Heart right ventricle (tissue), 16 donors: ENCODE results near the gene PTPRN2. TPM values are rescaled to one million over a fixed set of nuclear protein-coding genes. Genes with fewer than 3 reads are reported as not detected.
"Not testable (repeated sequence)": the region's sequence is repeated elsewhere in the genome, so short reads cannot be mapped to it uniquely, and the experiment has no call there.

ENCODE experiments used
- ATAC-seq, 8 donors: fragments of 200-7000 bp; cut with Tn5 transposase; one replicate each; pipeline ENCODE4 v1.9.1; 2020; ENCODE audit warnings: mild to moderate bottlenecking in 8 of 8, moderate library complexity in 8 of 8, moderate number of reproducible peaks in 1 of 8
- DNase-seq, 2 donors: peaks; one replicate each; pipeline ENCODE4 v3.0.0-alpha.2; 2020
- H3K27ac ChIP-seq, 10 donors: fragments of 200-600 bp; sonication (generic) in 2 of 10; one replicate each; pipeline versions ENCODE4 v1.5.0 to v1.8.0; 2020 to 2022; ENCODE audit warnings: mild to moderate bottlenecking in 3 of 10
- H3K27me3 ChIP-seq, 7 donors: fragments of 200-600 bp; one replicate each; pipeline ENCODE4 v1.8.0; 2021 to 2022; ENCODE audit warnings: mild to moderate bottlenecking in 2 of 7
- H3K36me3 ChIP-seq, 9 donors: fragments of 200-600 bp; sonication (generic) in 1 of 9; one replicate each; pipeline versions ENCODE4 v1.5.0 to v1.8.0; 2020 to 2022; ENCODE audit warnings: mild to moderate bottlenecking in 2 of 9
- H3K4me1 ChIP-seq, 9 donors: fragments of 200-600 bp; sonication (generic) in 1 of 9; one replicate each; pipeline versions ENCODE4 v1.5.0 to v1.8.0; 2020 to 2022; ENCODE audit warnings: mild to moderate bottlenecking in 4 of 9
- H3K4me3 ChIP-seq, 10 donors: fragments of 200-600 bp; sonication (generic) in 2 of 10; one replicate each; pipeline versions ENCODE4 v1.5.0 to v1.8.0; 2020 to 2022; ENCODE audit warnings: mild to moderate bottlenecking in 7 of 10, moderate library complexity in 2 of 10
- H3K9me3 ChIP-seq, 11 donors: fragments of 200-600 bp in 10 of 11; sonication (generic) in 2 of 11; one replicate each; pipeline versions ENCODE4 v1.5.0 to v1.8.0; 2013 to 2022; ENCODE audit warnings: mild to moderate bottlenecking in 2 of 11, control low read depth in 1 of 11, moderate library complexity in 1 of 11
- WGBS, 2 donors: extraction: QIAGEN DNeasy Blood & Tissue Kit; methylation state at CpG; one replicate each; pipeline ENCODE4 v1.1.7; 2013; ENCODE audit warnings: inconsistent platforms in 1 of 2; 5-methylcytosine and 5-hydroxymethylcytosine counted together
- intact Hi-C, 10 donors: fragments of 100-400 bp; cut with DNase I; formaldehyde crosslinking; loops; one replicate each; pipeline versions ENCODE4 v1.11.1 to v1.14.2; 2022
- polyA plus RNA-seq, 2 donors: library from polyadenylated mRNA; stranded (reverse); fragments of 200-250 nt; gene quantifications; one replicate each; pipeline ENCODE4 v1.2.3, GENCODE V29; 2013
- total RNA-seq, 10 donors: library from RNA; stranded (reverse); fragmentation: NEBNext Ultra II Directional in 3 of 10; extraction: Animal tissue kit (Norgen Biotek cat#: 25700) in 3 of 10; gene quantifications; one replicate each; pipeline versions ENCODE4 v1.2.1 to v1.2.4, GENCODE V29; 2021 to 2023
- TF ChIP-seq, protein P1 (sequence below), 9 donors: fragments of 200-600 bp; sonication (generic) in 2 of 9; IDR thresholded peaks; one replicate each; pipeline versions ENCODE4 v1.5.0 to v1.8.0; 2021 to 2022; ENCODE audit warnings: antibody characterized with exemption in 9 of 9, mild to moderate bottlenecking in 5 of 9, moderate library complexity in 1 of 9
- donor health status: Arrhythmogenic right ventricular cardiomyopathy.
- donor health status: ischemic (EF 13 %, LVEDD 7.1; RV severe dilation, severe dysfunction).
- donor health status: healthy with polysubstance abuse.
- donor health status: DM: no; HTN: yes; CAD: no.
- donor health status: DM: no; HTN: no; CAD: no.
- donor health status: ischemic (EF 25% LVEDD 6.9; RV normal size, moderate dysfunction).
- donor health status: ischemic (EF 25% LVEDD 5.7; RV mildly dilated, moderate dysfunction).
- donor health status: healthy.
- donor health status: DM: yes; HTN: yes; CAD: no.
- donor health status: Ischemic cardiomyopathy.
- donor health status: ischemic (EF 35%, LVEDD 5.7; RV mildly dilated, moderate dysfunction).
- donor health status: nonischemic (EF 11% LVEDD 7.7; RV severe dilation, severe dysfunction).
- donor health status: DM: yes; HTN: yes; CAD: no.
- donor health status: PGD.
- donor health status: ischemic (EF 29% LVEDD 5.4; RV normal size, mild dysfunction).
- donor health status: nonischemic (EF 23%, LVEDD 6.1; RV moderate dilation, normal function).

Gene PTPRN2
- total and polyA plus RNA-seq, 12 donors, result 0.82 to 1.8 (median 1.3) TPM

DNA sequence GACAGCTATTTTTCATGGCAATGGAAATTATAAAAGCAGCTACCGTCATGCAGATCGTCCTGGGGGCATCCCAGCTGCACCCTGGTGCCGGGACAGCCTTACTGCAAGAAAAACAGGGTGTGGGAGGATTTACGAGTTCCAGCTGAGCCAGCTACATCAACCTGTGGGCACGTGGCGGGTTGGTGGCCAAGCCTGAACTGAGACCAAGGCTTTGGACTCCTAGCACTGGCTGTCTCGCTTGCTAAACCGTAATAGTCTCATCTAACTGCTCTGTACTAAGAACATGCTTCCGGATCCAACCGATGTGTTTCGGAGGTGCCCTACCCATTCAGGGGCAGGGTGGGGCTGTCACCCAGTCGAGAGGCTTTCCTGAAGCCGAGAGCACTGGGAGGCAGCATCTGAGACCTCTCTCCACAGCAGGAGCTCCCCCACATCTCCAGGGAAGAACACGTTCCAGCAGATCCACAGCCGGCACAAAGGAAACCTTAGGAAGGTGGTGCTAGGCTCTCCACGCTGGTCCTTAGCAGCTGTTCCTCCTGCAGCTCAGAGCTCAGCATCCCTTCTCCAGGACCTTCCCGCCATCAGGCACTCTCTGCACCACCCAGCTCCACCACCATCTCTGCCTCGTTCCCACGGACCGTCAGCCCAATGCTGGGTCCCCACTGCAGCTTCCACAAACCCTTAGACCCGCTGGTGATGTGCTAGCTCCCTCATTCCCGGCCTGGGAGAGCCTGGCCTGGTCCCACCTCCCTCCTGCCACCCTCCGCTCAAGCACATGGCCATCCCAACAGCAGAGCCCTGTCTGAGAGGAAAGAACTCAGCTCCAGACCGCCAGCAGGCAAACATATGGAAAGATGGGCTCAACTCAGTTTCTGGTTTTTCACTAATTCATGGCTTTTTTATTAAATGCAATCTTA lies 158.5 kb downstream of the PTPRN2 start:
- no peak for DNase-seq
- Histone ChIP-seq H3K27me3 (peaks cover 0 to 14% (median 4%) of the 10 kb centered on the region in 7 donors), H3K4me1 (peaks cover 0 to 4% (median 0%) of the 10 kb centered on the region in 9 donors), H3K27ac (no peak overlapping the region), H3K36me3 (no peaks in the 10 kb centered on the region), H3K9me3 (no peaks in the 10 kb centered on the region), H3K4me3 (no peak overlapping the region)
- TF ChIP-seq, protein P1, sequence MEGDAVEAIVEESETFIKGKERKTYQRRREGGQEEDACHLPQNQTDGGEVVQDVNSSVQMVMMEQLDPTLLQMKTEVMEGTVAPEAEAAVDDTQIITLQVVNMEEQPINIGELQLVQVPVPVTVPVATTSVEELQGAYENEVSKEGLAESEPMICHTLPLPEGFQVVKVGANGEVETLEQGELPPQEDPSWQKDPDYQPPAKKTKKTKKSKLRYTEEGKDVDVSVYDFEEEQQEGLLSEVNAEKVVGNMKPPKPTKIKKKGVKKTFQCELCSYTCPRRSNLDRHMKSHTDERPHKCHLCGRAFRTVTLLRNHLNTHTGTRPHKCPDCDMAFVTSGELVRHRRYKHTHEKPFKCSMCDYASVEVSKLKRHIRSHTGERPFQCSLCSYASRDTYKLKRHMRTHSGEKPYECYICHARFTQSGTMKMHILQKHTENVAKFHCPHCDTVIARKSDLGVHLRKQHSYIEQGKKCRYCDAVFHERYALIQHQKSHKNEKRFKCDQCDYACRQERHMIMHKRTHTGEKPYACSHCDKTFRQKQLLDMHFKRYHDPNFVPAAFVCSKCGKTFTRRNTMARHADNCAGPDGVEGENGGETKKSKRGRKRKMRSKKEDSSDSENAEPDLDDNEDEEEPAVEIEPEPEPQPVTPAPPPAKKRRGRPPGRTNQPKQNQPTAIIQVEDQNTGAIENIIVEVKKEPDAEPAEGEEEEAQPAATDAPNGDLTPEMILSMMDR (IDR thresholded peaks at IDR 0.05), result no peak
- no peak for ATAC-seq
- intact Hi-C loops, result no loop called here
- 73 to 74% methylated on average over 24 of the region's 24 CpGs for WGBS, 2 donors

GRCh38 chr7:158428131-158428836 lies 159.3 kb downstream of the PTPRN2 start:
- Histone ChIP-seq H3K36me3 (no peaks in the 10 kb centered on the region), H3K27ac (no peak overlapping the region), H3K4me3 (no peak overlapping the region), H3K4me1 (peaks cover 0 to 4% (median 0%) of the 10 kb centered on the region in 9 donors), H3K9me3 (no peaks in the 10 kb centered on the region), H3K27me3 (peaks cover 0 to 14% (median 3%) of the 10 kb centered on the region in 7 donors)
- intact Hi-C loops, result no loop called here
- 85 to 92% methylated on average over 26 of the region's 26 CpGs for WGBS, 2 donors
- no peak for ATAC-seq
- DNase-seq, result no peak
- TF ChIP-seq, protein P1 (IDR thresholded peaks at IDR 0.05), result no peak

GRCh38 chr7:158425676-158426075 lies 161.9 kb downstream of the PTPRN2 start:
- H3K4me3 ChIP-seq, H3K9me3 ChIP-seq, ATAC-seq, DNase-seq, H3K4me1 ChIP-seq, H3K36me3 ChIP-seq, H3K27ac ChIP-seq, H3K27me3 ChIP-seq, intact Hi-C loops: not testable (repeated sequence)
- 98% methylated on average over 14 to 35 of the region's 42 CpGs for WGBS, 2 donors

DNA sequence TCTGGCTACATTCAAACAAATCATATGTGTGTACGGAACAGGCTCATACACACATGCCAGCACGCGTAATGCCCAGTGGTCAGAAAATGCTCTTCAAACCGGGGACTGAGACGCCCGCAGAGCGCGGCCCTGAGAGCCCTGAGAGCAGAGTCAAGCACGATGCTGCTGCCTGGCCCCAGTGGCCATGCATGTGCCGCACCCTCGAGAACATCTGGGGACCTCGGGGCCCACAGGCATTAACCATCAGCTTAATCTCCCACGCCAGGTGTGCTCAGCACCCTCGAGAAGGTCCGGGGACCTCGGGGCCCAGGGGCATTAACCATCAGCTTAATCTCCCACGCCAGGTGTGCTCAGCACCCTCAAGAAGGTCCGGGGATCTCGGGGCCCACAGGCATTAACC lies 163.1 kb downstream of the PTPRN2 start:
- Histone ChIP-seq H3K4me3 (no peak overlapping the region), H3K36me3 (no peaks in the 10 kb centered on the region), H3K9me3 (no peaks in the 10 kb centered on the region), H3K27me3 (peaks cover 0 to 8% (median 0%) of the 10 kb centered on the region in 7 donors), H3K27ac (no peak overlapping the region), H3K4me1 (no peaks in the 10 kb centered on the region)
- WGBS, 2 donors, result 87 to 89% methylated on average over 19 of the region's 19 CpGs
- intact Hi-C loops, result no loop called here
- TF ChIP-seq, protein P1 (IDR thresholded peaks at IDR 0.05), result no peak
- ATAC-seq, result peak in 1 of 8 donors; percentile 38
- no peak for DNase-seq
